Midbrain (tissue), 1 donor: ENCODE data around the gene MEIS2.

Source experiments
- DNase-seq: peaks from one replicate; lab custom pipeline; 2025; lab: John Stamatoyannopoulos, UW

The MEIS2 gene

GRCh38 chr15:36879568-36880222 lies 220.7 kb downstream of the MEIS2 start:
- DNase-seq, result no peak

- no peak for DNase-seq
Observed at GRCh38 chr15:36878684-36879262, 221.6 kb downstream of the MEIS2 start.

- no peak for DNase-seq
Observed at GRCh38 chr15:36877796-36878683, 222.3 kb downstream of the MEIS2 start.

- DNase-seq, result no peak
Observed at GRCh38 chr15:36877294-36877693, 223.1 kb downstream of the MEIS2 start.

GRCh38 chr15:36875740-36876334 lies 224.5 kb downstream of the MEIS2 start:
- no peak for DNase-seq

- no peak for DNase-seq
Observed at GRCh38 chr15:36874930-36875329, 225.4 kb downstream of the MEIS2 start.

- no peak for DNase-seq
Observed at GRCh38 chr15:36867436-36867835, 232.9 kb downstream of the MEIS2 start.

GRCh38 chr15:36866896-36867295 lies 233.5 kb downstream of the MEIS2 start:
- no peak for DNase-seq

- no peak for DNase-seq
Observed at GRCh38 chr15:36863570-36863969, 236.8 kb downstream of the MEIS2 start.

- DNase-seq, result no peak
Observed at GRCh38 chr15:36860792-36861191, 239.6 kb downstream of the MEIS2 start.

GRCh38 chr15:36858423-36858822 lies 241.9 kb downstream of the MEIS2 start:
- no peak for DNase-seq

GRCh38 chr15:36856339-36856973 lies 243.9 kb downstream of the MEIS2 start:
- DNase-seq, result no peak

GRCh38 chr15:36850864-36851263 lies 249.5 kb downstream of the MEIS2 start:
- no peak for DNase-seq

GRCh38 chr15:36845270-36845669 lies 255.1 kb downstream of the MEIS2 start:
- no peak for DNase-seq

- DNase-seq, result no peak
Observed at GRCh38 chr15:36844534-36844998, 255.8 kb downstream of the MEIS2 start.

GRCh38 chr15:36843822-36844221 lies 256.5 kb downstream of the MEIS2 start:
- no peak for DNase-seq

- DNase-seq, result no peak
Observed at GRCh38 chr15:36841193-36841592, 259.2 kb downstream of the MEIS2 start.
